Measurements from ENCODE around the gene CACYBP. TPM values are rescaled to one million over a fixed set of nuclear protein-coding genes. Genes with fewer than 3 reads are reported as not detected.

Gene CACYBP
- total RNA-seq, 2 experiments from 2014 or later, result 209 to 215 TPM

GRCh38 chr1:174964261-174964971, 35.3 kb upstream of the CACYBP start:
- ChIA-PET CTCF (interaction anchor here (0.9 to 12.6 kb wide), 4 partner anchors 15 to 35 kb away, joined by 3 to 146 read pairs (median 20); partner anchors contain the start of gene CACYBP), POLR2A (interaction anchor here (1.0 to 7.5 kb wide), 4 partner anchors 10 to 165 kb away, joined by 3 to 69 read pairs (median 12); partner anchors contain the start of gene CACYBP)
- peak; percentile 37 for DNase-seq
- peak overlapping the region; percentile 72 for H3K4me3 Mint-ChIP-seq
- peak; percentile 57 for ATAC-seq
- no peaks in the 10 kb centered on the region for H3K9me3 Mint-ChIP-seq (ENCODE audit: insufficient read depth)
- peak overlapping the region; percentile 93 for H3K27ac Mint-ChIP-seq
- H3K4me1 Mint-ChIP-seq (ENCODE audit: low read depth), result peaks cover 60% of the 10 kb centered on the region
- H3K36me3 Mint-ChIP-seq (ENCODE audit: low read depth), result peaks cover 3% of the 10 kb centered on the region
- H3K27me3 Mint-ChIP-seq (ENCODE audit: low read depth), result no peaks in the 10 kb centered on the region

GRCh38 chr1:174964972-174965361, 34.8 kb upstream of the CACYBP start:
- H3K27ac Mint-ChIP-seq, result peak overlapping the region; percentile 93

GRCh38 chr1:174965362-174966007, 34.3 kb upstream of the CACYBP start:
- peak overlapping the region; percentile 93 for H3K27ac Mint-ChIP-seq
- peak overlapping the region; percentile 72 for H3K4me3 Mint-ChIP-seq
- H3K9me3 Mint-ChIP-seq (ENCODE audit: insufficient read depth), result no peaks in the 10 kb centered on the region
- ChIA-PET CTCF (interaction anchor here (0.6 to 12.6 kb wide), 6 partner anchors 17 to 166 kb away, joined by 3 to 146 read pairs (median 5); partner anchors contain the start of gene CACYBP), POLR2A (interaction anchor here (0.8 to 7.5 kb wide), 5 partner anchors 13 to 166 kb away, joined by 3 to 69 read pairs (median 3); partner anchors contain the start of gene CACYBP)
- peaks cover 71% of the 10 kb centered on the region for H3K4me1 Mint-ChIP-seq (ENCODE audit: low read depth)
- peaks cover 9% of the 10 kb centered on the region for H3K36me3 Mint-ChIP-seq (ENCODE audit: low read depth)
- no peak for ATAC-seq
- no peaks in the 10 kb centered on the region for H3K27me3 Mint-ChIP-seq (ENCODE audit: low read depth)
- peak; percentile 31 for DNase-seq

More at GRCh38 chr1:174964972-174965361, 34.8 kb upstream of the CACYBP start:
- H3K4me1 Mint-ChIP-seq (ENCODE audit: low read depth), result peaks cover 66% of the 10 kb centered on the region
- POLR2A ChIA-PET, result interaction anchor here (0.9 to 7.5 kb wide), 4 partner anchors 11 to 165 kb away, joined by 3 to 69 read pairs (median 8); partner anchors contain the start of gene CACYBP
- peak; percentile 22 for ATAC-seq
- peaks cover 6% of the 10 kb centered on the region for H3K36me3 Mint-ChIP-seq (ENCODE audit: low read depth)
- no peaks in the 10 kb centered on the region for H3K9me3 Mint-ChIP-seq (ENCODE audit: insufficient read depth)
- peak overlapping the region; percentile 72 for H3K4me3 Mint-ChIP-seq
- CTCF ChIA-PET, result interaction anchor here (1.2 to 12.6 kb wide), 4 partner anchors 16 to 34 kb away, joined by 3 to 146 read pairs (median 20); partner anchors contain the start of gene CACYBP
- peak; percentile 24 for DNase-seq
- H3K27me3 Mint-ChIP-seq (ENCODE audit: low read depth), result no peaks in the 10 kb centered on the region

DNA sequence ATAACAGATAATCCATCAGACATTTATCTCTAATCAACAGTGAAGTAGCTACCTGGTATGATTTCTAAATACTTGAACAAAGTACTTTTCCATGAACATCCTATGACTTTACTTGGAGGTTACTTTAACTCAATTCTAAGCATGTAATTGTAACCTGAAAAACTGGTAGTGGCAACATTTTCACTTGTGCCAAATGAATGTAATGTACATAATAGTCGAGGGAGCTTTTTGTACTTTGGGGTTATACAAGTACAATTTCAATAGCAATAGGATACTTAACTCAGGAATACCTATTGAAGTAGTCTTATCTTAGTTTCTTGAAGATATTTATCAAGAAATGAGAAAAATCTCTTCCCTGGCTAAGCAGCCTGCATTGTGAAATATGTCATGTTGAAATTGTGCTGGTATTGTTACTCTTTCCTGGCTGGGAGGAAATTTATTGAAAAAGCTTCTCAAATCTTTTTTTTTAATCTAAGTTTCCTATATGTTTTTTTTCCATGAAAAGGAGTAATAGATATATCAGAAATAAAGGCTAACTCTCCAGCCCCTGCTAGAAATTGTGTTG, 33.7 kb upstream of the CACYBP start:
- ATAC-seq (no peak), DNase-seq (no peak)
- Mint-ChIP-seq H3K9me3 (ENCODE audit: insufficient read depth) (no peaks in the 10 kb centered on the region), H3K36me3 (ENCODE audit: low read depth) (peaks cover 9% of the 10 kb centered on the region), H3K27me3 (ENCODE audit: low read depth) (no peaks in the 10 kb centered on the region), H3K4me3 (peak overlapping the region; percentile 72), H3K27ac (peak overlapping the region; percentile 93), H3K4me1 (ENCODE audit: low read depth) (peaks cover 72% of the 10 kb centered on the region)
- ChIA-PET POLR2A (interaction anchor here (0.8 to 7.5 kb wide), 6 partner anchors 12 to 167 kb away, joined by 3 to 69 read pairs (median 4); partner anchors contain the start of genes CACYBP and MRPS14), CTCF (interaction anchor here (0.6 to 12.6 kb wide), 6 partner anchors 16 to 166 kb away, joined by 3 to 146 read pairs (median 5); partner anchors contain the start of gene CACYBP)

DNA sequence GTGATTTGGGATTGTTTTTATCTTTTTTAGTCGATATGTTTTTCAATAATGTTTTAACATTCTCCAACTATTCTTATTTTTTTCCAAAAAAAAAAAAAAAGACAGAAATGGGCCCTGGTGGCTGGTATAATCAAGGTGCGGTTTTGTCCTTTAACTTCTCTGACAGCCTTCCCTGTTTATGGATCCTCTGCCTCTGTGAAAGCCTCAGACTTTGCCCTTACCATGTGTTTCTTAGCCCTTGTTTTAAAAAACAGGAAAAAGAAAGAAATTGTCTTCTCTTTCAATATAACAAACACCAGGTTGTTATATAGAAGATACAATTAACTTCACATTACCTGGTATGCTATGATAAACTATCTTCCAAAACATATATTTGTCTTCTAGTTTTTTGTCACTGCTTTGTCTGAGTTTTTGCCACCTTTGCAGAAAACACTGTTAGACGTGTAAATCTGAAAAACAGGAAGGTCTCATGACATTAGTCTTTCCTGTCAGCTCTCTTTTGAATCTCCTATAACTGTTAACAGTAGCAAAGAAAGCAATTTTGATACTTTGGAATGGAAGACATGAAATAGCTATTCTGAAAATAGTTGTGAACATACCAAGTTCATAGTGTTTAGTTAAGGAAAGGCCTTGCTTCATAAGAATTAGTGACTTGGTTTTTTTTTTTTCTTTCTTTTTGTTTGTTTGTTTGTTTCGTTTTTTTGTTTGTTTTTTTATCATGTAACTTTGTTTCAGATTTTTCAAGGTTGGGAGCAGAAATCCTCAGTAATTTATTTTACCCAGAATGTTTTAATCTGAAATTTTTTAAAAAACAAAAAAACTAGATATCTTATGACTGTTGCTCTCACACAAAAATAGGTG, 31.7 kb upstream of the CACYBP start:
- H3K27ac Mint-ChIP-seq, result peak overlapping the region; percentile 80
- H3K9me3 Mint-ChIP-seq (ENCODE audit: insufficient read depth), result no peaks in the 10 kb centered on the region
- DNase-seq, result no peak
- ChIA-PET POLR2A (interaction anchor here (1.0 to 7.5 kb wide), 3 partner anchors 17 to 168 kb away, joined by 3 to 69 read pairs (median 4); partner anchors contain the start of gene CACYBP), CTCF (interaction anchor here (1.0 to 12.6 kb wide), 4 partner anchors 14 to 62 kb away, joined by 4 to 146 read pairs (median 8); no protein-coding TSS in a partner anchor)
- peak overlapping the region; percentile 53 for H3K4me3 Mint-ChIP-seq
- peaks cover 17% of the 10 kb centered on the region for H3K36me3 Mint-ChIP-seq (ENCODE audit: low read depth)
- peaks cover 84% of the 10 kb centered on the region for H3K4me1 Mint-ChIP-seq (ENCODE audit: low read depth)
- no peak for ATAC-seq
- no peaks in the 10 kb centered on the region for H3K27me3 Mint-ChIP-seq (ENCODE audit: low read depth)

- ATAC-seq (peak; percentile 53), DNase-seq (peak; percentile 58)
- CTCF ChIA-PET, result interaction anchor here (1.0 to 12.6 kb wide), 4 partner anchors 14 to 61 kb away, joined by 4 to 146 read pairs (median 8); no protein-coding TSS in a partner anchor
- POLR2A ChIA-PET, result interaction anchor here (1.0 to 7.5 kb wide), 3 partner anchors 17 to 169 kb away, joined by 3 to 69 read pairs (median 4); partner anchors contain the start of gene CACYBP
- H3K27ac Mint-ChIP-seq, result peak overlapping the region; percentile 80
- peak overlapping the region; percentile 53 for H3K4me3 Mint-ChIP-seq
- H3K4me1 Mint-ChIP-seq (ENCODE audit: low read depth), result peaks cover 77% of the 10 kb centered on the region
- H3K9me3 Mint-ChIP-seq (ENCODE audit: insufficient read depth), result no peaks in the 10 kb centered on the region
- H3K36me3 Mint-ChIP-seq (ENCODE audit: low read depth), result peaks cover 17% of the 10 kb centered on the region
- no peaks in the 10 kb centered on the region for H3K27me3 Mint-ChIP-seq (ENCODE audit: low read depth)
Observed at GRCh38 chr1:174968750-174969244, 30.9 kb upstream of the CACYBP start.

DNA sequence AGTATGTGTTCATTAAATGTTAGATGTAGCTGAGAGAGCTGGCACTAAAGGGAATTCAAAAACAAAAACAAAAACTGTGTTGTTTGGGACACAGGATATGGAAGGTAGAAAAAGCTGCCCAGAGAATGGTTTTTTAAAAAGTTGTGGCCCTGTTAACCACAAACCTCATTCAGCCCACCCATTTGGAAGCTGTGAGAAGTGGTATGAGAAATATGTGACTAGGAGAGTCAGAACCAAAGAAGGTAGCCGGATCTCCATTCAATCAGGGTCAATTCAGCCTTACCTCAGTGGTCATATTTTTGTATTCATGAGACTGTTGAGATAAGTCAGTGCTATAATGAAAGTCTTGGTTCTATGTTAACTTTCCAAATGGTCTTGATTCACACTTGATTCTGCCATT, 29.8 kb upstream of the CACYBP start:
- H3K4me1 Mint-ChIP-seq (ENCODE audit: low read depth), result peaks cover 68% of the 10 kb centered on the region
- H3K36me3 Mint-ChIP-seq (ENCODE audit: low read depth), result peaks cover 17% of the 10 kb centered on the region
- H3K9me3 Mint-ChIP-seq (ENCODE audit: insufficient read depth), result no peaks in the 10 kb centered on the region
- CTCF ChIA-PET, result interaction anchor here (1.0 to 12.6 kb wide), 5 partner anchors 12 to 170 kb away, joined by 3 to 146 read pairs (median 8); no protein-coding TSS in a partner anchor
- POLR2A ChIA-PET, result interaction anchor here (0.6 to 7.5 kb wide), 7 partner anchors 10 to 518 kb away, joined by 3 to 69 read pairs (median 3); partner anchors contain the start of genes CACYBP and MRPS14
- H3K27ac Mint-ChIP-seq, result peak overlapping the region; percentile 80
- no peaks in the 10 kb centered on the region for H3K27me3 Mint-ChIP-seq (ENCODE audit: low read depth)
- DNase-seq (peak; percentile 55), ATAC-seq (peak; percentile 17)
- peak overlapping the region; percentile 53 for H3K4me3 Mint-ChIP-seq

DNA sequence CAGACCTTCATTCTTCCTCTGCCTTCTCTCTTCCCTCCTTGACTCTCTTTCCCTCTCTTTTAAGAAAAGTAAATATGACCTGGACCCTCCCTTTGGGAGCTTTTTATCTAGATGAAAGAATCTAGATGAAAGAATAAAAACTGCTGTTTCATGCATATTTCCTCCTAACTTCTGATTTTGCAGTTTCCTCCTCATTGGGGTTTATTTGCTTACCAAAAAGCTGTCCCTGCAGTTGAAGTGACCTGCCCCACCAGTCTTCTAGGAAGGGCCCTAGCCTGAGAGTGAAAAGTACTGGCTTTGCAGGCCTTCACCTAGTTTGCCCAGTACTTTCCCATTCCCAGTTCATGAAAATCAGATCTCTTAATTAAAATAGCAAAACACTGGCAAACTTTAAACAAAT, 28.3 kb upstream of the CACYBP start:
- ChIA-PET CTCF (interaction anchor here (0.9 to 12.6 kb wide), 3 partner anchors 11 to 27 kb away, joined by 3 to 146 read pairs (median 8); no protein-coding TSS in a partner anchor), POLR2A (interaction anchor here (1.6 to 7.5 kb wide), 2 partner anchors 27 to 172 kb away, joined by 7 to 69 read pairs; partner anchors contain the start of gene CACYBP)
- DNase-seq (no peak), ATAC-seq (no peak)
- Mint-ChIP-seq H3K4me3 (no peak overlapping the region), H3K36me3 (ENCODE audit: low read depth) (peaks cover 30% of the 10 kb centered on the region), H3K27me3 (ENCODE audit: low read depth) (no peaks in the 10 kb centered on the region), H3K9me3 (ENCODE audit: insufficient read depth) (no peaks in the 10 kb centered on the region), H3K4me1 (ENCODE audit: low read depth) (peaks cover 57% of the 10 kb centered on the region), H3K27ac (peak overlapping the region; percentile 52)

DNA sequence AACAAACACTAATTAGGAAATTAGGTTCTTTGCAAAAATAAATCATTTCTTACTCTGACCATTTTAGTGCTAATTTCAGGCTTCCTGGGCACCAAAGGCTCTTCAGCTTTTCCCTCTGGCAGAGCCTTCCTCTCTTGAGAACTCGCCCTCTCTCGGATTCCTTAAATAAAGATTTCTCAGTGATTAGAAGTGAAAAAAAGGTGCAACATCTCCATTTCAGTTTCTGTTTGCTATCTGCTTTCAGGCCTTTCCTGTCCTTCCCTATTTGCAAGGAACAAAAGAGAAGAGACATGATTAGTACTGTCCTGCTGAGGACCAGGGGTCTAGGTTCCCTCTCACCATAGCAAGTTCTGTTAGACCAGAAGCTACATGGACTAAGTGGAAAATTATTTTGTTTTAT, 27.8 kb upstream of the CACYBP start:
- DNase-seq (no peak), ATAC-seq (no peak)
- peaks cover 59% of the 10 kb centered on the region for H3K4me1 Mint-ChIP-seq (ENCODE audit: low read depth)
- ChIA-PET CTCF (interaction anchor here (0.9 to 12.6 kb wide), 3 partner anchors 11 to 27 kb away, joined by 3 to 146 read pairs (median 8); no protein-coding TSS in a partner anchor), POLR2A (interaction anchor here (7.5 kb wide), 1 partner anchor 27 kb away, joined by 69 read pairs; the partner anchor contains the start of gene CACYBP)
- peaks cover 33% of the 10 kb centered on the region for H3K36me3 Mint-ChIP-seq (ENCODE audit: low read depth)
- no peak overlapping the region for H3K27ac Mint-ChIP-seq
- H3K27me3 Mint-ChIP-seq (ENCODE audit: low read depth), result no peaks in the 10 kb centered on the region
- H3K9me3 Mint-ChIP-seq (ENCODE audit: insufficient read depth), result no peaks in the 10 kb centered on the region
- H3K4me3 Mint-ChIP-seq, result no peak overlapping the region

DNA sequence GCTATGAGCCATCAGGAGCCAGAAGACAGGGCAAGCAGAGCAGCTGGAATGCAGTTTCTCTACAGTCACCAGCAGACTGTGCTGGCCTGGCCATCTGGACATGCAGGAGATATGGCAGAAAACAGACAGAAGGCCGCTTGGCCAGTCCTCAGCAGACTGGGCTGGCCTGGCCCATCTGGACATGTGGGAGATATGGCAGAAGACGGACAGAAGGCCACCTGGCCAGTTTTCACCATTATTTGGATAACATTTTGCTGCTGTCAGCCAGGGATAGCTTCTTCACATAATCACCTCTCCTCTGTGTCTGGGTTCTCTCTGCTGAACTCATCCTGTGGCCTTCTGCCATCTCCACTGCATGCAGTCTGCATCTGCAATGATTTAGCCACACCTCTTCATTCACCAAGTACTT, 25.0 kb upstream of the CACYBP start:
- ATAC-seq (no peak), DNase-seq (no peak)
- Mint-ChIP-seq H3K27ac (no peak overlapping the region), H3K4me3 (no peak overlapping the region), H3K4me1 (ENCODE audit: low read depth) (peaks cover 35% of the 10 kb centered on the region), H3K36me3 (ENCODE audit: low read depth) (peaks cover 40% of the 10 kb centered on the region), H3K9me3 (ENCODE audit: insufficient read depth) (no peaks in the 10 kb centered on the region), H3K27me3 (ENCODE audit: low read depth) (no peaks in the 10 kb centered on the region)
- ChIA-PET POLR2A (interaction anchor here (0.5 to 0.8 kb wide), 2 partner anchors 11 to 175 kb away, joined by 3 to 4 read pairs; no protein-coding TSS in a partner anchor), CTCF (interaction anchor here (1.8 kb wide), 1 partner anchor 8 kb away, joined by 9 read pairs; no protein-coding TSS in a partner anchor)

Data from activated CD8-positive, alpha-beta T cell treated with anti-CD3 and anti-CD28 coated beads, Interleukin-2, amount 10 ng/mL, durations not matched to agents 7 days and 5 days (primary cell).